ENCODE measurements around the gene TMPRSS6. TPM values are rescaled to one million over a fixed set of nuclear protein-coding genes. Genes with fewer than 3 reads are reported as not detected.

The TMPRSS6 gene
- total and polyA plus RNA-seq, 2 donors (not counting 1 experiment from before 2014, with no cell fraction given), result 0.03 TPM; not detected in 1

DNA sequence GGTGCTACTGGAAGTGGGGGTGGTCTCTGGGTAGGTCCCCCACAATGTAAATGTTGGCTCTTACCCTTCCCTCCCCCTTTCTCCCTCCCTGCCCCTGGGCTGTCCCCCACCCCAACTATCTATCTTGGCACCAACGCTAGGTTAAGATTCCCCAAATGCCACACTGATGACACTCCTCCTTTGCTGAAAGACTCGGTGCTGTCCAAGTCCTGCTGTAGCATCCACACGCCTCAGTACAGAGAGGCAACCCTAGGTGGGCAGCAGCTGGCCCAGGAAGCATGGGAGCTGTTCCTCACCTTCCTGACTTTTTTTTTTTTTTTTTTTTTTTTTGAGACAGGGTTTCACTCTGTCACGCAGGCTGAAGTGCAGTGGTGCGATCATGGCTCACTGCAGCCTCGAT, 61.4 kb downstream of the TMPRSS6 start:
- no peak overlapping the region for H3K4me3 Mint-ChIP-seq
- Histone ChIP-seq H3K27me3 (replicated peaks in 1 of 4; ENCODE audit: control extremely low read depth in 1 of 4, control insufficient read depth in 3 of 4, insufficient read depth in 4 of 4, low read length in 3 of 4) (no peaks in the 10 kb centered on the region), H3K36me3 (replicated peaks in 1 of 2; ENCODE audit: control extremely low read depth in 1 of 2, control insufficient read depth in 1 of 2, extremely low read depth in 1 of 2, insufficient read depth in 2 of 2, low read length in 1 of 2) (no peaks in the 10 kb centered on the region), H2AFZ (ENCODE audit: insufficient read depth, low read depth, low read length, poor library complexity, severe bottlenecking) (no peak overlapping the region), H3K4me2 (replicated peaks; ENCODE audit: low read depth, low read length, poor library complexity, severe bottlenecking) (no peak overlapping the region), H3K9ac (ENCODE audit: low read length) (no peak overlapping the region), H4K20me1 (ENCODE audit: control insufficient read depth, insufficient read depth, low read length, poor library complexity, severe bottlenecking) (no peaks in the 10 kb centered on the region), H3K4me3 (ENCODE audit: control extremely low read depth in 1 of 5, extremely low read depth in 1 of 5, insufficient read depth in 1 of 5, low read depth in 2 of 5, low read length in 4 of 5) (no peak overlapping the region), H3K79me2 (ENCODE audit: control insufficient read depth, insufficient read depth, low read length) (no peaks in the 10 kb centered on the region), H3K4me1 (ENCODE audit: control insufficient read depth in 2 of 2, insufficient read depth in 2 of 2, low read length in 2 of 2) (peaks cover 16 to 27% of the 10 kb centered on the region in 2 donors), H3K9me3 (ENCODE audit: control extremely low read depth in 1 of 3, control insufficient read depth in 2 of 3, insufficient read depth in 1 of 3, low read length in 2 of 3) (no peaks in the 10 kb centered on the region), H3K27ac (ENCODE audit: low read length in 2 of 2) (no peak overlapping the region)
- POLR2A ChIA-PET, result interaction anchor here (0.7 kb wide), 1 partner anchor 16 kb away, joined by 10 read pairs; no protein-coding TSS in a partner anchor
- no peaks in the 10 kb centered on the region for H3K9me3 Mint-ChIP-seq (ENCODE audit: insufficient read depth)
- H3K4me1 Mint-ChIP-seq, result peaks cover 22% of the 10 kb centered on the region
- TF ChIP-seq, protein P1, sequence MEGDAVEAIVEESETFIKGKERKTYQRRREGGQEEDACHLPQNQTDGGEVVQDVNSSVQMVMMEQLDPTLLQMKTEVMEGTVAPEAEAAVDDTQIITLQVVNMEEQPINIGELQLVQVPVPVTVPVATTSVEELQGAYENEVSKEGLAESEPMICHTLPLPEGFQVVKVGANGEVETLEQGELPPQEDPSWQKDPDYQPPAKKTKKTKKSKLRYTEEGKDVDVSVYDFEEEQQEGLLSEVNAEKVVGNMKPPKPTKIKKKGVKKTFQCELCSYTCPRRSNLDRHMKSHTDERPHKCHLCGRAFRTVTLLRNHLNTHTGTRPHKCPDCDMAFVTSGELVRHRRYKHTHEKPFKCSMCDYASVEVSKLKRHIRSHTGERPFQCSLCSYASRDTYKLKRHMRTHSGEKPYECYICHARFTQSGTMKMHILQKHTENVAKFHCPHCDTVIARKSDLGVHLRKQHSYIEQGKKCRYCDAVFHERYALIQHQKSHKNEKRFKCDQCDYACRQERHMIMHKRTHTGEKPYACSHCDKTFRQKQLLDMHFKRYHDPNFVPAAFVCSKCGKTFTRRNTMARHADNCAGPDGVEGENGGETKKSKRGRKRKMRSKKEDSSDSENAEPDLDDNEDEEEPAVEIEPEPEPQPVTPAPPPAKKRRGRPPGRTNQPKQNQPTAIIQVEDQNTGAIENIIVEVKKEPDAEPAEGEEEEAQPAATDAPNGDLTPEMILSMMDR (IDR thresholded peaks at IDR 0.05), result no peak
- TF ChIP-seq EZH2 (IDR thresholded peaks at IDR 0.05; ENCODE audit: borderline replicate concordance, insufficient read depth, low read depth, low read length, poor library complexity, severe bottlenecking), result no peak
- no peaks in the 10 kb centered on the region for H3K27me3 Mint-ChIP-seq
- 82% methylated on average over 3 of the region's 6 CpGs for WGBS (ENCODE audit: insufficient coverage)
- CTCF ChIA-PET, result no interaction called here
- no peak for ATAC-seq (ENCODE audit: low read depth)
- intact Hi-C loops (cut with micrococcal nuclease), result loop anchor here (10.0 kb wide), 1 partner anchor 193 kb away; no protein-coding TSS in a partner anchor
- H3K27ac Mint-ChIP-seq, result no peak overlapping the region
- no peak for DNase-seq

- H3K27ac Mint-ChIP-seq, result no peak overlapping the region
- no peak overlapping the region for H3K4me2 ChIP-seq (replicated peaks; ENCODE audit: low read depth, low read length, poor library complexity, severe bottlenecking)
- no peaks in the 10 kb centered on the region for H3K27me3 Mint-ChIP-seq
- POLR2A ChIA-PET, result no interaction called here
- H2AFZ ChIP-seq (ENCODE audit: insufficient read depth, low read depth, low read length, poor library complexity, severe bottlenecking), result no peak overlapping the region
- no peak overlapping the region for H3K4me3 ChIP-seq (ENCODE audit: control extremely low read depth in 1 of 5, extremely low read depth in 1 of 5, insufficient read depth in 1 of 5, low read depth in 2 of 5, low read length in 4 of 5)
- H3K9ac ChIP-seq (ENCODE audit: low read length), result no peak overlapping the region
- H3K9me3 Mint-ChIP-seq (ENCODE audit: insufficient read depth), result no peaks in the 10 kb centered on the region
- CTCF ChIA-PET, result no interaction called here
- no peaks in the 10 kb centered on the region for H4K20me1 ChIP-seq (ENCODE audit: control insufficient read depth, insufficient read depth, low read length, poor library complexity, severe bottlenecking)
- H3K4me1 ChIP-seq (ENCODE audit: control insufficient read depth in 2 of 2, insufficient read depth in 2 of 2, low read length in 2 of 2), result peaks cover 10 to 18% of the 10 kb centered on the region in 2 donors
- DNase-seq (no peak), ATAC-seq (ENCODE audit: low read depth) (no peak)
- no peaks in the 10 kb centered on the region for H3K9me3 ChIP-seq (ENCODE audit: control extremely low read depth in 1 of 3, control insufficient read depth in 2 of 3, insufficient read depth in 1 of 3, low read length in 2 of 3)
- no peaks in the 10 kb centered on the region for H3K79me2 ChIP-seq (ENCODE audit: control insufficient read depth, insufficient read depth, low read length)
- H3K27me3 ChIP-seq (replicated peaks in 1 of 4; ENCODE audit: control extremely low read depth in 1 of 4, control insufficient read depth in 3 of 4, insufficient read depth in 4 of 4, low read length in 3 of 4), result no peaks in the 10 kb centered on the region
- WGBS (ENCODE audit: insufficient coverage), result 78% methylated on average over 7 of the region's 7 CpGs
- no peak overlapping the region for H3K4me3 Mint-ChIP-seq
- no peak for TF ChIP-seq EZH2 (IDR thresholded peaks at IDR 0.05; ENCODE audit: borderline replicate concordance, insufficient read depth, low read depth, low read length, poor library complexity, severe bottlenecking)
- TF ChIP-seq, protein P1 (IDR thresholded peaks at IDR 0.05), result no peak
- intact Hi-C loops (cut with micrococcal nuclease), result loop anchor here (10.0 kb wide), 1 partner anchor 192 kb away; no protein-coding TSS in a partner anchor
- no peak overlapping the region for H3K27ac ChIP-seq (ENCODE audit: low read length in 2 of 2)
- H3K36me3 ChIP-seq (replicated peaks in 1 of 2; ENCODE audit: control extremely low read depth in 1 of 2, control insufficient read depth in 1 of 2, extremely low read depth in 1 of 2, insufficient read depth in 2 of 2, low read length in 1 of 2), result no peaks in the 10 kb centered on the region
- H3K4me1 Mint-ChIP-seq, result peaks cover 17% of the 10 kb centered on the region
Measured at GRCh38 chr22:37047006-37047405, 62.5 kb downstream of the TMPRSS6 start.
